Measurements from ENCODE around the gene ACOT13. TPM values are rescaled to one million over a fixed set of nuclear protein-coding genes. Genes with fewer than 3 reads are reported as not detected.

Gene ACOT13
- total and polyA plus RNA-seq, 2 of the 4 experiments (the other 2 are of a cell fraction), result 3.6 to 25.7 TPM

DNA sequence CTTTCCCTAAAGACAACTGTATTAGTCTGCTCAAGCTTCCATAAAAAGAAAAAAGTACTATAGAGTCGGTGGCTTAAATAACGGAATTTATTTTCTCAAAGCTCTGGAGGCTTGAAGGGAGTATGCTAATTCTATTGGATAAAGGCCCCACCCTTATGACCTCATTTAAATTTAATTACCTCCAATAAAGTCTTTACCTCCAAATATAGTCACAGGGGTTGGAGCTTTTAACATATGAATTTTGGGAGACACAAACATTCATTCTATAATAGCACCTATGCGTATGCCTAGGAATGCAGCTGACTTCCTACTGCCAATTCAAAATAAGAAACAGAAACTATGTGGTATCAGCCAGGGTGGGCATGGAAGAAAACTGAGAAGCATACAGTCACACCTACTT lies 46.2 kb upstream of the ACOT13 start:
- no peaks in the 10 kb centered on the region for H4K20me1 ChIP-seq (ENCODE audit: insufficient read depth, low read length)
- no peaks in the 10 kb centered on the region for H3K9me3 ChIP-seq (ENCODE audit: control insufficient read depth, insufficient read depth, low read length)
- ATAC-seq (ENCODE audit: low read depth) (no peak), DNase-seq (no peak)
- intact Hi-C loops (cut with micrococcal nuclease), result no loop called here
- H3K79me1 ChIP-seq (ENCODE audit: low read depth in 1 of 2, low read length in 2 of 2), result no peaks in the 10 kb centered on the region
- H2BK15ac ChIP-seq (ENCODE audit: low read depth, low read length), result no peak overlapping the region
- dilution Hi-C loops (cut with HindIII; ENCODE audit: low sequenced_read_pairs, unreplicated experiment), result no loop called here
- ChIA-PET CTCF (interaction anchor here (0.6 kb wide), 1 partner anchor 21 kb away, joined by 3 read pairs; no protein-coding TSS in a partner anchor), POLR2A (ENCODE audit: unreplicated experiment) (no interaction called here)
- no CpG with 5 or more reads among the region's 3 CpGs for WGBS, 2 experiments (ENCODE audit: extremely low coverage in 2 of 2, insufficient read length in 1 of 2)
- no TSS peak for BruUV-seq (replicated peaks)
- no peak overlapping the region for H3K4me2 ChIP-seq (ENCODE audit: low read depth, low read length)
- no peak overlapping the region for H3K18ac ChIP-seq (ENCODE audit: low read depth, low read length)
- H3K14ac ChIP-seq (replicated peaks; ENCODE audit: low read depth, low read length), result no peak overlapping the region
- no peak overlapping the region for H3K27ac ChIP-seq (ENCODE audit: insufficient read depth, low read length)
- H2AFZ ChIP-seq (replicated peaks; ENCODE audit: low read length, poor library complexity), result no peak overlapping the region
- in situ Hi-C loops (cut with MboI; ENCODE audit: low sequenced_read_pairs), result no loop called here
- TF ChIP-seq MAFK (IDR thresholded peaks at IDR 0.05; ENCODE audit: low read depth, low read length) (no peak), RAD21 (IDR thresholded peaks at IDR 0.05; ENCODE audit: low read length) (no peak), RFX5 (IDR thresholded peaks at IDR 0.05; ENCODE audit: low read depth, low read length) (no peak), POLR2A (IDR thresholded peaks at IDR 0.05; ENCODE audit: low read depth, low read length) (no peak), RCOR1 (IDR thresholded peaks at IDR 0.05; ENCODE audit: insufficient replicate concordance, low read length) (no peak), BHLHE40 (IDR thresholded peaks at IDR 0.05; ENCODE audit: low read depth, low read length) (no peak), SMC3 (IDR thresholded peaks at IDR 0.05; ENCODE audit: low read depth, low read length) (no peak), MAZ (IDR thresholded peaks at IDR 0.05; ENCODE audit: borderline replicate concordance, low read depth, low read length) (no peak), FOS (IDR thresholded peaks at IDR 0.05; ENCODE audit: low read depth, low read length) (no peak), MXI1 (IDR thresholded peaks at IDR 0.05; ENCODE audit: borderline replicate concordance, low read depth, low read length) (no peak), CEBPB (IDR thresholded peaks at IDR 0.05; ENCODE audit: low read depth, low read length) (no peak), NFE2L2 (IDR thresholded peaks at IDR 0.05; ENCODE audit: low read depth, low read length) (no peak)
- TF ChIP-seq, protein P1, sequence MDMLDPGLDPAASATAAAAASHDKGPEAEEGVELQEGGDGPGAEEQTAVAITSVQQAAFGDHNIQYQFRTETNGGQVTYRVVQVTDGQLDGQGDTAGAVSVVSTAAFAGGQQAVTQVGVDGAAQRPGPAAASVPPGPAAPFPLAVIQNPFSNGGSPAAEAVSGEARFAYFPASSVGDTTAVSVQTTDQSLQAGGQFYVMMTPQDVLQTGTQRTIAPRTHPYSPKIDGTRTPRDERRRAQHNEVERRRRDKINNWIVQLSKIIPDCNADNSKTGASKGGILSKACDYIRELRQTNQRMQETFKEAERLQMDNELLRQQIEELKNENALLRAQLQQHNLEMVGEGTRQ (IDR thresholded peaks at IDR 0.05; ENCODE audit: low read depth, low read length), result no peak
- TF ChIP-seq, protein P2, sequence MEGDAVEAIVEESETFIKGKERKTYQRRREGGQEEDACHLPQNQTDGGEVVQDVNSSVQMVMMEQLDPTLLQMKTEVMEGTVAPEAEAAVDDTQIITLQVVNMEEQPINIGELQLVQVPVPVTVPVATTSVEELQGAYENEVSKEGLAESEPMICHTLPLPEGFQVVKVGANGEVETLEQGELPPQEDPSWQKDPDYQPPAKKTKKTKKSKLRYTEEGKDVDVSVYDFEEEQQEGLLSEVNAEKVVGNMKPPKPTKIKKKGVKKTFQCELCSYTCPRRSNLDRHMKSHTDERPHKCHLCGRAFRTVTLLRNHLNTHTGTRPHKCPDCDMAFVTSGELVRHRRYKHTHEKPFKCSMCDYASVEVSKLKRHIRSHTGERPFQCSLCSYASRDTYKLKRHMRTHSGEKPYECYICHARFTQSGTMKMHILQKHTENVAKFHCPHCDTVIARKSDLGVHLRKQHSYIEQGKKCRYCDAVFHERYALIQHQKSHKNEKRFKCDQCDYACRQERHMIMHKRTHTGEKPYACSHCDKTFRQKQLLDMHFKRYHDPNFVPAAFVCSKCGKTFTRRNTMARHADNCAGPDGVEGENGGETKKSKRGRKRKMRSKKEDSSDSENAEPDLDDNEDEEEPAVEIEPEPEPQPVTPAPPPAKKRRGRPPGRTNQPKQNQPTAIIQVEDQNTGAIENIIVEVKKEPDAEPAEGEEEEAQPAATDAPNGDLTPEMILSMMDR (conservative IDR thresholded peaks at IDR 0.05; ENCODE audit: low read depth, low read length), result no peak
- H3K36me3 ChIP-seq (ENCODE audit: control insufficient read depth, insufficient read depth, low read length), result no peaks in the 10 kb centered on the region
- H3K9me1 ChIP-seq (ENCODE audit: insufficient read depth, low read length), result no peaks in the 10 kb centered on the region
- H2BK5ac ChIP-seq (ENCODE audit: low read depth, low read length, poor library complexity, severe bottlenecking), result no peak overlapping the region
- no peak overlapping the region for H2AK5ac ChIP-seq (ENCODE audit: low read depth, low read length)
- H4K8ac ChIP-seq (ENCODE audit: low read depth in 2 of 2, low read length in 2 of 2), result no peak overlapping the region
- H3K23ac ChIP-seq (ENCODE audit: low read depth, low read length), result no peak overlapping the region
- H4K5ac ChIP-seq (ENCODE audit: low read depth, low read length), result no peak overlapping the region
- H3K9ac ChIP-seq (ENCODE audit: low read depth, low read length), result no peak overlapping the region
- H4K91ac ChIP-seq (ENCODE audit: insufficient read depth, low read depth, low read length), result no peak overlapping the region
- no peaks in the 10 kb centered on the region for H3K27me3 ChIP-seq (ENCODE audit: control insufficient read depth, insufficient read depth, low read length)
- H3K4me3 ChIP-seq (ENCODE audit: insufficient read depth, low read depth, low read length), result no peak overlapping the region
- no peak overlapping the region for H3K4ac ChIP-seq (ENCODE audit: low read depth, low read length)
- H2BK20ac ChIP-seq (ENCODE audit: low read depth, low read length), result no peak overlapping the region
- no peaks in the 10 kb centered on the region for H3K4me1 ChIP-seq (ENCODE audit: control insufficient read depth, insufficient read depth, low read length)
- no peak overlapping the region for H3K56ac ChIP-seq (ENCODE audit: extremely low read depth, insufficient read depth, low read length)
- H2BK120ac ChIP-seq (ENCODE audit: low read depth, low read length), result no peak overlapping the region
- H2AK9ac ChIP-seq (replicated peaks; ENCODE audit: low read depth, low read length, poor library complexity), result no peak overlapping the region
